CD1c-positive myeloid dendritic cell (primary cell): Measurements from ENCODE around the gene TRHDE.
A peak's percentile ranks its signal among the peaks of the same experiment; 100 is the strongest.
"Not testable (repeated sequence)": the region's sequence is repeated elsewhere in the genome, so short reads cannot be mapped to it uniquely, and the experiment has no call there.

Experiments used
- DNase-seq: peaks from one replicate; pipeline ENCODE4 v3.0.0-alpha.2; 2016; ENCODE audit errors: extremely low spot score

TRHDE gene

GRCh38 chr12:72631926-72632685, 359.9 kb downstream of the TRHDE start:
- DNase-seq, result no peak

GRCh38 chr12:72642706-72643105, 370.5 kb downstream of the TRHDE start:
- DNase-seq, result no peak

- no peak for DNase-seq
Measured at GRCh38 chr12:72647139-72647538, 375.0 kb downstream of the TRHDE start.

GRCh38 chr12:72658615-72659014, 386.4 kb downstream of the TRHDE start:
- DNase-seq, result no peak

GRCh38 chr12:72660174-72660573, 388.0 kb downstream of the TRHDE start:
- DNase-seq, result not testable (repeated sequence)

GRCh38 chr12:72673853-72674252, 401.7 kb downstream of the TRHDE start:
- peak; percentile 35 for DNase-seq

- no peak for DNase-seq
Measured at GRCh38 chr12:72676556-72676955, 404.4 kb downstream of the TRHDE start.

- DNase-seq, result no peak
Measured at GRCh38 chr12:72677139-72677538, 405.0 kb downstream of the TRHDE start.

GRCh38 chr12:72677846-72678245, 405.7 kb downstream of the TRHDE start:
- DNase-seq, result no peak

- no peak for DNase-seq
Measured at GRCh38 chr12:72679147-72679757, 407.1 kb downstream of the TRHDE start.

- DNase-seq, result no peak
Measured at GRCh38 chr12:72681028-72681427, 408.9 kb downstream of the TRHDE start.

- no peak for DNase-seq
Measured at GRCh38 chr12:72684491-72684890, 412.3 kb downstream of the TRHDE start.

GRCh38 chr12:72692338-72692737, 420.2 kb downstream of the TRHDE start:
- DNase-seq, result no peak

- DNase-seq, result no peak
Measured at GRCh38 chr12:72694193-72694592, 422.0 kb downstream of the TRHDE start.

GRCh38 chr12:72699362-72699761, 427.2 kb downstream of the TRHDE start:
- no peak for DNase-seq

- not testable (repeated sequence) for DNase-seq
Measured at GRCh38 chr12:72712025-72712424, 439.9 kb downstream of the TRHDE start.

- no peak for DNase-seq
Measured at GRCh38 chr12:72716221-72716620, 444.1 kb downstream of the TRHDE start.

GRCh38 chr12:72717036-72717435, 444.9 kb downstream of the TRHDE start:
- no peak for DNase-seq
